Karpas-422 (cell line): ENCODE results near the gene BMP7. TPM values are rescaled to one million over a fixed set of nuclear protein-coding genes. Genes with fewer than 3 reads are reported as not detected.

ENCODE experiments used
- DNase-seq: peaks from one replicate; pipeline ENCODE4 v3.0.0-alpha.2; 2015
- H2AFZ ChIP-seq: fragments of 200-600 bp; sonication (generic); 2 replicates; pipeline ENCODE4 v1.6.1; 2014; ENCODE audit warnings: antibody characterized with exemption, low read length, mixed read lengths
- H3K27ac ChIP-seq: fragments of 200-600 bp; sonication (generic); 2 replicates; pipeline ENCODE4 v1.5.1; 2014; ENCODE audit warnings: mild to moderate bottlenecking, low read length, moderate library complexity
- H3K27me3 ChIP-seq: fragments of 200-600 bp; sonication (generic); 2 replicates; pipeline ENCODE4 v1.6.1; 2014; ENCODE audit warnings: low read length, mixed read lengths
- H3K36me3 ChIP-seq: fragments of 200-600 bp; sonication (generic); 2 replicates; pipeline ENCODE4 v1.6.1; 2014; ENCODE audit warnings: low read length, mixed read lengths; ENCODE audit not compliant: insufficient read depth
- H3K4me1 ChIP-seq: fragments of 200-600 bp; sonication (generic); 2 replicates; pipeline ENCODE4 v1.6.1; 2014; ENCODE audit warnings: mild to moderate bottlenecking, low read length, mixed read lengths
- H3K4me2 ChIP-seq: fragments of 200-600 bp; sonication (generic); 2 replicates; pipeline ENCODE4 v1.6.1; 2014; ENCODE audit warnings: low read length, low read depth, mild to moderate bottlenecking; ENCODE audit not compliant: poor library complexity, severe bottlenecking
- H3K4me3 ChIP-seq: fragments of 200-600 bp; sonication (generic); 2 replicates; pipeline ENCODE4 v1.5.1; 2014; ENCODE audit warnings: mild to moderate bottlenecking, antibody characterized with exemption, low read length, mixed read lengths
- H3K79me2 ChIP-seq: fragments of 200-600 bp; sonication (generic); 2 replicates; pipeline ENCODE4 v1.6.1; 2014; ENCODE audit warnings: mild to moderate bottlenecking, low read length, mixed read lengths
- H3K9ac ChIP-seq: fragments of 200-600 bp; sonication (generic); 2 replicates; pipeline ENCODE4 v1.6.0; 2014; ENCODE audit warnings: low read length
- H3K9me2 ChIP-seq: fragments of 200-600 bp; sonication (generic), shearing (Covaris generic); replicated peaks from 2 replicates; pipeline ENCODE4 v1.6.0; 2014; ENCODE audit warnings: mild to moderate bottlenecking, low read length, moderate library complexity; ENCODE audit not compliant: insufficient read depth
- H3K9me3 ChIP-seq: fragments of 300-700, 200-600 bp; sonication (generic); 2 replicates; pipeline ENCODE4 v1.6.1; 2014; ENCODE audit warnings: low read length, mixed read lengths
- H4K20me1 ChIP-seq: fragments of 200-600 bp; sonication (generic); 2 replicates; pipeline ENCODE4 v1.6.1; 2014; ENCODE audit warnings: mild to moderate bottlenecking, antibody characterized with exemption, low read length, low read depth; ENCODE audit not compliant: insufficient read depth
- small RNA-seq: library from RNA; depleted of rRNA; stranded (forward); fragments of <200 nt; gene quantifications from one replicate; pipeline ENCODE3, GENCODE V24; 2014
- total RNA-seq: library from RNA; depleted of rRNA; stranded (reverse); fragments of >200 nt; shearing (Covaris generic); gene quantifications from 2 replicates; pipeline ENCODE4 v1.2.3, GENCODE V29; 2014; ENCODE audit warnings: low replicate concordance; rRNA removed

The BMP7 gene
- total RNA-seq, 1 experiment from 2014 or later: not detected

DNA sequence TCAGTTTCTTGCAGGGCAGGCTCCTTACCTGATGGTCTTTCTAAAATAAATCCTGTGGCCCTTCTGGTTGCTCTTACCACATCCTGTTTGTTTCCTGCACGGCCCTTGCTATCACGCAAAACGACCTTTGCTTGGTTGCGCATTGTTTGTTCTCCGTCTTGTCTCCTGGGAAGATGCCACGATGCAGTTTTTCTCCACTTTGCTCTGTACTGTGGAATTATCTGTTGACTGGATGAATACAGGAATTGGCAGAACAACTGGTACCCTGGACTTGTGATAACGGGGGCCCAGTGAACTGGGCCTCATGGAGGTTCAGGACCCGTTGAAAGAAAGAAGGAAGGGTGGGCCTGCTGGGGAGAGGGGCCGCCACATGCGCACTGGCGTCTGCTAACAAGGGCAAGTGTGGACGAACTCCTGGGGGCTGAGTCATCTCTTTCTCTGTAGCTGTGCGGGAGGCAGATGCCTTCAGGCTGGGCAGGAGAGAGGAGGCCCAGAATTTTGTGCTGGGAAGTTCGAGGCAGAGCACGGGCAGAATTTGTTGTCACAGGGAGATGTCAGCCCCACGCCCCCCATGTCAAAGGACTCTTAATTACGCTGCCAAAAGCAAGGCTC is 139.9 kb downstream of the BMP7 start:
- Histone ChIP-seq H3K36me3 (no peaks in the 10 kb centered on the region), H3K9me2 (no peaks in the 10 kb centered on the region), H3K9ac (no peak overlapping the region), H3K79me2 (no peaks in the 10 kb centered on the region), H3K4me3 (no peak overlapping the region), H2AFZ (no peak overlapping the region), H4K20me1 (no peaks in the 10 kb centered on the region), H3K9me3 (no peaks in the 10 kb centered on the region), H3K27me3 (no peaks in the 10 kb centered on the region), H3K27ac (no peak overlapping the region), H3K4me1 (peaks cover 7% of the 10 kb centered on the region), H3K4me2 (no peak overlapping the region)
- DNase-seq: no peak

- Histone ChIP-seq H3K9me3 (no peaks in the 10 kb centered on the region), H3K9me2 (no peaks in the 10 kb centered on the region), H4K20me1 (no peaks in the 10 kb centered on the region), H3K79me2 (no peaks in the 10 kb centered on the region), H3K4me3 (no peak overlapping the region), H3K36me3 (no peaks in the 10 kb centered on the region), H3K27ac (no peak overlapping the region), H3K4me2 (no peak overlapping the region), H3K9ac (no peak overlapping the region), H2AFZ (no peak overlapping the region), H3K27me3 (no peaks in the 10 kb centered on the region), H3K4me1 (peaks cover 7% of the 10 kb centered on the region)
- no peak for DNase-seq
Observed at GRCh38 chr20:57124800-57125517, 141.5 kb downstream of the BMP7 start.

GRCh38 chr20:57124366-57124765 is 142.1 kb downstream of the BMP7 start:
- Histone ChIP-seq H4K20me1 (no peaks in the 10 kb centered on the region), H3K9ac (no peak overlapping the region), H3K27me3 (no peaks in the 10 kb centered on the region), H3K4me2 (no peak overlapping the region), H3K9me3 (no peaks in the 10 kb centered on the region), H3K9me2 (no peaks in the 10 kb centered on the region), H2AFZ (no peak overlapping the region), H3K4me1 (peaks cover 7% of the 10 kb centered on the region), H3K4me3 (no peak overlapping the region), H3K79me2 (no peaks in the 10 kb centered on the region), H3K36me3 (no peaks in the 10 kb centered on the region), H3K27ac (no peak overlapping the region)
- no peak for DNase-seq

DNA sequence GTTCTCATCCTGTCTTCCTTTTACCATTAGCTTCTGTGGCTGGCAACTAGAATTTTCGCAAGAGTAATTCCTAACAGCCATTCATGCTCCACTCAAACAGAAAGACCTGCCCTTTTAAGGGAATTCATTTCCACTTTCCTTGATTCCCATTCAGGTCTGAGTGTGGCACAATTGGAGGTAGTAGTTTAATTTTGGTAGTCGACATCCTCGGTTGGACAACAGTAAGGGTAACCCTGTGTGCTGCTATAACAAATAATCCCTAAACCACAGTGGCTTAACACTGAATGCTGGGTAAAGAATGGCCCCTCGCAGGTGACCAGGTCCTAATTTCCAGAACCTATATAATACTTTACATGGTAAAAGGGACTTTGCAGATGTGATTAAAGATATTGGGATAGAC is 142.9 kb downstream of the BMP7 start:
- Histone ChIP-seq H2AFZ (no peak overlapping the region), H3K9ac (no peak overlapping the region), H3K36me3 (no peaks in the 10 kb centered on the region), H3K4me1 (peaks cover 7% of the 10 kb centered on the region), H3K9me3 (no peaks in the 10 kb centered on the region), H4K20me1 (no peaks in the 10 kb centered on the region), H3K27ac (no peak overlapping the region), H3K4me3 (no peak overlapping the region), H3K79me2 (no peaks in the 10 kb centered on the region), H3K27me3 (no peaks in the 10 kb centered on the region), H3K4me2 (no peak overlapping the region), H3K9me2 (no peaks in the 10 kb centered on the region)
- DNase-seq: no peak

DNA sequence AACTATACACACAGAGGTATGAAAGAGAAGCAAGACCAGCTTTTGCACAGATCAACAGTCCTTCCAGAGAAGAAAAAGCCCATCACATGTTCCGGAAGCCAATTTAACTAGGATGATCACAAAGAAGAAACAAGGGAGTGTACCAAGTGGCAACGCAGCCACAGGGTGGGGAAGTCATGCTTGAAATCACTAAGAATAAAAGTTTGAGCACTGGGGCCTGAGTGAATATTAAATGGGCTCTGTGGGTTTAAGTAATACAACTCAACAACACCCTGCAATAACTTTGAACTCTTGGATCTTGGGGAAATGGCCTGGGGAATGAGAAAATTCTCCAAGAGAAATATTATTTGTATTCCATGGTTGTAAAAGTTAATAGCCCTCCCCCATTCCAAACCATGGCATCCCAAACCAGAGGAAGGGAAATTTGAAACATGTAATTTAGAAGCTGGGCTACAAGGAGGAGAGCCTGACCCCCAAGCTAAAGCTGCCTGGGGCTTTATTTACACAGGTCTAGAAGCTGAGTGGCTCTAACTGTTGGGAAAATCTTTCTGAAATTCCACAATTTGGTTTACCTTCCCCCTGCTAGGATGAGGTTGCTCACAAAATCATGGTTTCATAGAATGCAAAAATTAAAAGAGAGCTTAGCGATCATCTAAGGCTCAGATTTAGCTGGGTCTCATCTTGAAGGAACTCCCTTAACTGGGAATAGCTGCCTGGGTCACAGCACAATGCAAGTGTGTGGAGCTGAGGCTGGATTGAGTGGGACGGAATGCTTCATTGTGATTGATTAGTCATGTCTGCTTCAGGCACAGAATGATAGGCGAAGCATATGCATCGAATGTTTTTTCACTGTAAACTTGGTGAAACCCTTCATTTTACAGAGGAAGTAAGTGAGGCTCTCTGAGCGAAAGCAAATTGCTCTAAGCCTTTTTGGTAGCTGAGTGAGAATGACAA is 143.6 kb downstream of the BMP7 start:
- H3K27me3 ChIP-seq: no peaks in the 10 kb centered on the region
- H3K4me3 ChIP-seq: no peak overlapping the region
- no peak overlapping the region for H3K27ac ChIP-seq
- H3K9me2 ChIP-seq: no peaks in the 10 kb centered on the region
- no peak overlapping the region for H2AFZ ChIP-seq
- H4K20me1 ChIP-seq: no peaks in the 10 kb centered on the region
- no peaks in the 10 kb centered on the region for H3K36me3 ChIP-seq
- H3K9ac ChIP-seq: no peak overlapping the region
- H3K79me2 ChIP-seq: no peaks in the 10 kb centered on the region
- DNase-seq: no peak
- H3K4me1 ChIP-seq: peaks cover 7% of the 10 kb centered on the region
- H3K9me3 ChIP-seq: no peaks in the 10 kb centered on the region
- H3K4me2 ChIP-seq: no peak overlapping the region

DNA sequence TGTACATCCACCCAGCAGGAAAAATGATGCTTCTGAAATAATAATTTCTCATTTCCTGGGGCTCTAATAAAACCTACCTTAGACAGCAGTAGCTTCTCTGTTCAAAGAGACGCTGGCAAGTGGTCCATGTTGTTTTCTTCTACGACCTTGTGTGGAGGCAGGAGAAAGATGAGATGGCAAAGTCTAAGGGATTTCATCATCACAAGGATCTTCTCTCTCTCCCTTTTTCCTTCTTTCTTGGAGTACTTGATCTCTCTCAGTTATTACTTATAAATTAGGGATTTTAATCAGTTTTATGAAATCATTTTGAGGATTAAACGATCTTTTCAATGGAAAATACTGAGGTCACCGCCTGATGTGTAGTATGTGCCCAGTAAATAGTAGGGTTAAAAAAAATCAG is 147.5 kb downstream of the BMP7 start:
- Histone ChIP-seq H3K9me2 (no peaks in the 10 kb centered on the region), H3K4me3 (no peak overlapping the region), H3K4me2 (no peak overlapping the region), H3K9ac (no peak overlapping the region), H3K79me2 (no peaks in the 10 kb centered on the region), H3K27me3 (no peaks in the 10 kb centered on the region), H2AFZ (no peak overlapping the region), H3K36me3 (no peaks in the 10 kb centered on the region), H3K9me3 (no peaks in the 10 kb centered on the region), H3K4me1 (no peaks in the 10 kb centered on the region), H4K20me1 (no peaks in the 10 kb centered on the region), H3K27ac (no peak overlapping the region)
- no peak for DNase-seq

Small RNA genes within 50 kb of the gene (small RNA-seq; reads per million reads assigned to genes)
- gene RF00019: not detected

Other genes with a start within 250 kb of the BMP7 start
- not detected in 2 replicates for gene SPO11, start 63.2 kb upstream of the BMP7 start, total RNA-seq
- 19.0 and 59.6 TPM in 2 replicates for gene RAE1, start 84.6 kb upstream of the BMP7 start, total RNA-seq
- gene RBM38, start 124.8 kb upstream of the BMP7 start, total RNA-seq: 261 and 436 TPM in 2 replicates